HG03175 (cell line): ENCODE measurements around the gene MICAL2.

Experiments
- ATAC-seq: cut with Tn5 transposase; IDR thresholded peaks from one replicate; pipeline ENCODE4 v1.9.1; 2021; ENCODE audit warnings: mild to moderate bottlenecking, moderate library complexity; ENCODE audit not compliant: unreplicated experiment

Gene MICAL2

GRCh38 chr11:12279672-12280108, 169.3 kb downstream of the MICAL2 start:
- no peak for ATAC-seq

- no peak for ATAC-seq
Measured at GRCh38 chr11:12280199-12280837, 169.9 kb downstream of the MICAL2 start.

GRCh38 chr11:12280838-12281565, 170.6 kb downstream of the MICAL2 start:
- no peak for ATAC-seq

GRCh38 chr11:12281571-12282478, 171.4 kb downstream of the MICAL2 start:
- ATAC-seq: peak; percentile 65

GRCh38 chr11:12282676-12283075, 172.3 kb downstream of the MICAL2 start:
- no peak for ATAC-seq

GRCh38 chr11:12284316-12285050, 174.1 kb downstream of the MICAL2 start:
- no peak for ATAC-seq

- ATAC-seq: no peak
Measured at GRCh38 chr11:12285106-12285505, 174.7 kb downstream of the MICAL2 start.

- no peak for ATAC-seq
Measured at GRCh38 chr11:12285811-12286222, 175.4 kb downstream of the MICAL2 start.

- no peak for ATAC-seq
Measured at GRCh38 chr11:12286606-12287005, 176.2 kb downstream of the MICAL2 start.

- ATAC-seq: no peak
Measured at GRCh38 chr11:12287009-12287373, 176.6 kb downstream of the MICAL2 start.

- ATAC-seq: no peak
Measured at GRCh38 chr11:12287374-12288211, 177.2 kb downstream of the MICAL2 start.

- ATAC-seq: no peak
Measured at GRCh38 chr11:12288212-12288930, 178.0 kb downstream of the MICAL2 start.

GRCh38 chr11:12288931-12289666, 178.7 kb downstream of the MICAL2 start:
- ATAC-seq: no peak

- ATAC-seq: no peak
Measured at GRCh38 chr11:12289667-12290476, 179.5 kb downstream of the MICAL2 start.

GRCh38 chr11:12290477-12290922, 180.1 kb downstream of the MICAL2 start:
- no peak for ATAC-seq

GRCh38 chr11:12291313-12291712, 180.9 kb downstream of the MICAL2 start:
- ATAC-seq: no peak

GRCh38 chr11:12291766-12292165, 181.4 kb downstream of the MICAL2 start:
- ATAC-seq: no peak

- no peak for ATAC-seq
Measured at GRCh38 chr11:12292766-12293165, 182.4 kb downstream of the MICAL2 start.
